Measurements from ENCODE around the gene DDX10.

The DDX10 gene

GRCh38 chr11:108967571-108967970 lies 302.7 kb downstream of the DDX10 start:
- no peak overlapping the region for H3K4me3 ChIP-seq (ENCODE audit: low read length)
- H3K36me3 ChIP-seq (ENCODE audit: insufficient read depth, low read length) = no peaks in the 10 kb centered on the region
- H2AFZ ChIP-seq (ENCODE audit: low read depth, low read length) = no peak overlapping the region
- H3K9me3 ChIP-seq (ENCODE audit: low read length) = no peaks in the 10 kb centered on the region
- H3K4me1 ChIP-seq (ENCODE audit: insufficient read depth, low read length) = no peaks in the 10 kb centered on the region
- H3K27me3 ChIP-seq (ENCODE audit: insufficient read depth, low read length) = no peaks in the 10 kb centered on the region

- Histone ChIP-seq H3K4me3 (ENCODE audit: low read length) (no peak overlapping the region), H2AFZ (ENCODE audit: low read depth, low read length) (no peak overlapping the region), H3K4me1 (ENCODE audit: insufficient read depth, low read length) (no peaks in the 10 kb centered on the region), H3K36me3 (ENCODE audit: insufficient read depth, low read length) (no peaks in the 10 kb centered on the region), H3K9me3 (ENCODE audit: low read length) (no peaks in the 10 kb centered on the region), H3K27me3 (ENCODE audit: insufficient read depth, low read length) (no peaks in the 10 kb centered on the region)
These were observed 305.5 kb downstream of the DDX10 start for GRCh38 chr11:108970221-108970991.

GRCh38 chr11:108973402-108974162 lies 308.7 kb downstream of the DDX10 start:
- Histone ChIP-seq H3K9me3 (ENCODE audit: low read length) (no peaks in the 10 kb centered on the region), H3K4me1 (ENCODE audit: insufficient read depth, low read length) (no peaks in the 10 kb centered on the region), H3K4me3 (ENCODE audit: low read length) (no peak overlapping the region), H2AFZ (ENCODE audit: low read depth, low read length) (no peak overlapping the region), H3K27me3 (ENCODE audit: insufficient read depth, low read length) (no peaks in the 10 kb centered on the region), H3K36me3 (ENCODE audit: insufficient read depth, low read length) (no peaks in the 10 kb centered on the region)

GRCh38 chr11:108975026-108975425 lies 310.2 kb downstream of the DDX10 start:
- no peak overlapping the region for H3K4me3 ChIP-seq (ENCODE audit: low read length)
- no peaks in the 10 kb centered on the region for H3K9me3 ChIP-seq (ENCODE audit: low read length)
- no peaks in the 10 kb centered on the region for H3K36me3 ChIP-seq (ENCODE audit: insufficient read depth, low read length)
- no peaks in the 10 kb centered on the region for H3K4me1 ChIP-seq (ENCODE audit: insufficient read depth, low read length)
- H3K27me3 ChIP-seq (ENCODE audit: insufficient read depth, low read length) = no peaks in the 10 kb centered on the region
- H2AFZ ChIP-seq (ENCODE audit: low read depth, low read length) = no peak overlapping the region

- no peaks in the 10 kb centered on the region for H3K27me3 ChIP-seq (ENCODE audit: insufficient read depth, low read length)
- no peaks in the 10 kb centered on the region for H3K4me1 ChIP-seq (ENCODE audit: insufficient read depth, low read length)
- no peak overlapping the region for H2AFZ ChIP-seq (ENCODE audit: low read depth, low read length)
- no peaks in the 10 kb centered on the region for H3K36me3 ChIP-seq (ENCODE audit: insufficient read depth, low read length)
- no peak overlapping the region for H3K4me3 ChIP-seq (ENCODE audit: low read length)
- no peaks in the 10 kb centered on the region for H3K9me3 ChIP-seq (ENCODE audit: low read length)
These were observed 310.8 kb downstream of the DDX10 start for GRCh38 chr11:108975641-108976071.

- Histone ChIP-seq H3K4me3 (ENCODE audit: low read length) (no peak overlapping the region), H3K36me3 (ENCODE audit: insufficient read depth, low read length) (no peaks in the 10 kb centered on the region), H2AFZ (ENCODE audit: low read depth, low read length) (no peak overlapping the region), H3K27me3 (ENCODE audit: insufficient read depth, low read length) (no peaks in the 10 kb centered on the region), H3K9me3 (ENCODE audit: low read length) (no peaks in the 10 kb centered on the region), H3K4me1 (ENCODE audit: insufficient read depth, low read length) (no peaks in the 10 kb centered on the region)
These were observed 319.0 kb downstream of the DDX10 start for GRCh38 chr11:108983636-108984420.

- Histone ChIP-seq H2AFZ (ENCODE audit: low read depth, low read length) (no peak overlapping the region), H3K27me3 (ENCODE audit: insufficient read depth, low read length) (no peaks in the 10 kb centered on the region), H3K9me3 (ENCODE audit: low read length) (no peaks in the 10 kb centered on the region), H3K4me3 (ENCODE audit: low read length) (no peak overlapping the region), H3K36me3 (ENCODE audit: insufficient read depth, low read length) (no peaks in the 10 kb centered on the region), H3K4me1 (ENCODE audit: insufficient read depth, low read length) (no peaks in the 10 kb centered on the region)
These were observed 319.7 kb downstream of the DDX10 start for GRCh38 chr11:108984523-108984922.

GRCh38 chr11:108985236-108985944 lies 320.5 kb downstream of the DDX10 start:
- no peaks in the 10 kb centered on the region for H3K27me3 ChIP-seq (ENCODE audit: insufficient read depth, low read length)
- H3K36me3 ChIP-seq (ENCODE audit: insufficient read depth, low read length) = no peaks in the 10 kb centered on the region
- H3K4me1 ChIP-seq (ENCODE audit: insufficient read depth, low read length) = no peaks in the 10 kb centered on the region
- no peak overlapping the region for H2AFZ ChIP-seq (ENCODE audit: low read depth, low read length)
- no peaks in the 10 kb centered on the region for H3K9me3 ChIP-seq (ENCODE audit: low read length)
- H3K4me3 ChIP-seq (ENCODE audit: low read length) = no peak overlapping the region

GRCh38 chr11:108985945-108986279 lies 321.0 kb downstream of the DDX10 start:
- H2AFZ ChIP-seq (ENCODE audit: low read depth, low read length) = no peak overlapping the region
- H3K9me3 ChIP-seq (ENCODE audit: low read length) = no peaks in the 10 kb centered on the region
- H3K27me3 ChIP-seq (ENCODE audit: insufficient read depth, low read length) = no peaks in the 10 kb centered on the region
- H3K36me3 ChIP-seq (ENCODE audit: insufficient read depth, low read length) = no peaks in the 10 kb centered on the region
- no peak overlapping the region for H3K4me3 ChIP-seq (ENCODE audit: low read length)
- H3K4me1 ChIP-seq (ENCODE audit: insufficient read depth, low read length) = no peaks in the 10 kb centered on the region

All from neuron (in vitro differentiated cells).